ENCODE measurements around the gene ZNF41. TPM values are rescaled to one million over a fixed set of nuclear protein-coding genes. Genes with fewer than 3 reads are reported as not detected.

Gene ZNF41
- total and polyA plus RNA-seq, 2 of the 8 experiments (the other 6 are each of a cell fraction or from before 2014, with no cell fraction given) = 1.8 to 5.3 TPM

- Histone ChIP-seq H2BK120ac (replicated peaks; ENCODE audit: low read depth, low read length) (no peak overlapping the region), H3K9me3 (ENCODE audit: insufficient read depth in 2 of 2, low read depth in 1 of 2, low read length in 1 of 2) (peaks cover 25 to 35% of the 10 kb centered on the region in 2 experiments), H3K4me1 (replicated peaks in 1 of 4; ENCODE audit: control insufficient read depth in 3 of 4, insufficient read depth in 4 of 4, low read length in 3 of 4) (no peaks in the 10 kb centered on the region), H2BK12ac (ENCODE audit: low read depth, low read length) (no peak overlapping the region), H2BK5ac (ENCODE audit: low read depth, low read length) (no peak overlapping the region), H4K91ac (replicated peaks; ENCODE audit: insufficient read length, low read length) (no peak overlapping the region), H2AFZ (ENCODE audit: low read length) (no peak overlapping the region), H3K27me3 (replicated peaks in 1 of 4; ENCODE audit: control insufficient read depth in 3 of 4, extremely low read depth in 1 of 4, insufficient read depth in 3 of 4, low read length in 3 of 4) (no peaks in the 10 kb centered on the region), H3K18ac (ENCODE audit: extremely low read depth, low read length) (no peak overlapping the region), H3K4ac (replicated peaks; ENCODE audit: insufficient read length, low read depth, low read length) (no peak overlapping the region), H3K14ac (ENCODE audit: insufficient read length) (no peak overlapping the region), H4K5ac (ENCODE audit: insufficient read length, low read depth, low read length) (no peak overlapping the region), H3K27ac (ENCODE audit: low read depth, low read length) (no peak overlapping the region), H3K23me2 (ENCODE audit: low read depth, low read length) (no peaks in the 10 kb centered on the region), H3K36me3 (ENCODE audit: control insufficient read depth in 2 of 4, insufficient read depth in 4 of 4, low read length in 3 of 4) (peaks cover 5 to 29% (median 9%) of the 10 kb centered on the region in 4 experiments; a peak in 6 of 8 replicates), H2BK20ac (ENCODE audit: low read length) (no peak overlapping the region), H3K9ac (replicated peaks in 1 of 4; ENCODE audit: extremely low read depth in 1 of 4, low read depth in 3 of 4, low read length in 3 of 4) (no peak overlapping the region), H4K8ac (ENCODE audit: extremely low read depth, insufficient read depth, low read length) (no peak overlapping the region), H4K20me1 (replicated peaks in 1 of 2; ENCODE audit: control insufficient read depth in 1 of 2, insufficient read depth in 2 of 2, low read length in 2 of 2) (no peaks in the 10 kb centered on the region), H2BK15ac (ENCODE audit: low read length) (no peak overlapping the region), H3K79me1 (ENCODE audit: low read depth, low read length) (no peaks in the 10 kb centered on the region), H3K4me2 (ENCODE audit: insufficient read depth in 1 of 2, low read depth in 2 of 2, low read length in 2 of 2) (no peak overlapping the region), H3K4me3 (ENCODE audit: extremely low read depth in 1 of 4, insufficient read depth in 2 of 4, low read depth in 3 of 4, low read length in 4 of 4) (no peak overlapping the region), H3K23ac (ENCODE audit: insufficient read length) (no peak overlapping the region), H2AK5ac (ENCODE audit: low read depth, low read length) (no peak overlapping the region), H3K79me2 (ENCODE audit: control insufficient read depth in 1 of 2, insufficient read depth in 2 of 2, low read length in 2 of 2) (no peaks in the 10 kb centered on the region), H3K56ac (replicated peaks; ENCODE audit: insufficient read length, low read depth, low read length) (no peak overlapping the region)
- POLR2A ChIA-PET (ENCODE audit: partially characterized antibody) = no interaction called here
- CTCF ChIA-PET (ENCODE audit: partially characterized antibody) = no interaction called here
- WGBS, 2 experiments (ENCODE audit: extremely low coverage in 1 of 2, insufficient coverage in 1 of 2, insufficient read length in 1 of 2, insufficient replicate concordance in 2 of 2, low coverage in 1 of 2, low lambda C conversion rate in 2 of 2, missing lambda C conversion rate in 1 of 2) = 94% methylated on average over 2 of the region's 2 CpGs; no CpG with 5 or more reads in 1 of the 2 experiments
- FAIRE-seq = no peak
- DNase-seq (ENCODE audit: low read depth in 1 of 2, low spot score in 2 of 2) = no peak
- no peak for TF ChIP-seq SAP30 (IDR thresholded peaks at IDR 0.05; ENCODE audit: insufficient read depth, insufficient replicate concordance, low read length)
- TF ChIP-seq SIRT6 (IDR thresholded peaks at IDR 0.05; ENCODE audit: low read length) = no peak
- TF ChIP-seq RFX5 (IDR thresholded peaks at IDR 0.05; ENCODE audit: borderline replicate concordance, low read depth, low read length) = no peak
- no peak for TF ChIP-seq ASH2L (IDR thresholded peaks at IDR 0.05; ENCODE audit: low read length)
- TF ChIP-seq RXRA (IDR thresholded peaks at IDR 0.05; ENCODE audit: insufficient read depth, low read depth, low read length) = no peak
- TF ChIP-seq POLR2AphosphoS5 (IDR thresholded peaks at IDR 0.05; ENCODE audit: low read depth, low read length) = no peak
- no peak for TF ChIP-seq CBX8 (IDR thresholded peaks at IDR 0.05; ENCODE audit: borderline replicate concordance, low read depth, low read length)
- TF ChIP-seq BCL11A (IDR thresholded peaks at IDR 0.05; ENCODE audit: low read depth in 2 of 2, low read length in 2 of 2) = no peak
- no peak for TF ChIP-seq E2F6 (IDR thresholded peaks at IDR 0.05)
- TF ChIP-seq KDM1A (IDR thresholded peaks at IDR 0.05; ENCODE audit: borderline replicate concordance, low read length) = no peak
- TF ChIP-seq RBBP5 (IDR thresholded peaks at IDR 0.05; ENCODE audit: borderline replicate concordance, low read depth, low read length) = no peak
- no peak for TF ChIP-seq BACH1 (IDR thresholded peaks at IDR 0.05; ENCODE audit: low read length)
- no peak for TF ChIP-seq PHF8 (conservative IDR thresholded peaks at IDR 0.05; ENCODE audit: low read depth, low read length)
- TF ChIP-seq SIN3A (conservative IDR thresholded peaks at IDR 0.05 in 1 of 2, IDR thresholded peaks at IDR 0.05 in 1 of 2; ENCODE audit: low read depth in 1 of 2, low read length in 2 of 2) = no peak
These were observed 36.1 kb downstream of the ZNF41 start for GRCh38 chrX:47446971-47447370.

Measured in H1 (cell line).